GM12873 (cell line): ENCODE measurements around the gene NSUN6.

ENCODE experiments used
- TF ChIP-seq, protein P1 (sequence below): IDR thresholded peaks from 2 replicates; pipeline ENCODE4 v1.5.1; 2012; ENCODE audit warnings: low read depth, mild to moderate bottlenecking, moderate library complexity, low read length, control low read depth; ENCODE audit not compliant: insufficient read depth; ENCODE audit errors: missing control alignments

NSUN6 gene

GRCh38 chr10:18610517-18610916 lies 40.9 kb downstream of the NSUN6 start:
- TF ChIP-seq, protein P1, sequence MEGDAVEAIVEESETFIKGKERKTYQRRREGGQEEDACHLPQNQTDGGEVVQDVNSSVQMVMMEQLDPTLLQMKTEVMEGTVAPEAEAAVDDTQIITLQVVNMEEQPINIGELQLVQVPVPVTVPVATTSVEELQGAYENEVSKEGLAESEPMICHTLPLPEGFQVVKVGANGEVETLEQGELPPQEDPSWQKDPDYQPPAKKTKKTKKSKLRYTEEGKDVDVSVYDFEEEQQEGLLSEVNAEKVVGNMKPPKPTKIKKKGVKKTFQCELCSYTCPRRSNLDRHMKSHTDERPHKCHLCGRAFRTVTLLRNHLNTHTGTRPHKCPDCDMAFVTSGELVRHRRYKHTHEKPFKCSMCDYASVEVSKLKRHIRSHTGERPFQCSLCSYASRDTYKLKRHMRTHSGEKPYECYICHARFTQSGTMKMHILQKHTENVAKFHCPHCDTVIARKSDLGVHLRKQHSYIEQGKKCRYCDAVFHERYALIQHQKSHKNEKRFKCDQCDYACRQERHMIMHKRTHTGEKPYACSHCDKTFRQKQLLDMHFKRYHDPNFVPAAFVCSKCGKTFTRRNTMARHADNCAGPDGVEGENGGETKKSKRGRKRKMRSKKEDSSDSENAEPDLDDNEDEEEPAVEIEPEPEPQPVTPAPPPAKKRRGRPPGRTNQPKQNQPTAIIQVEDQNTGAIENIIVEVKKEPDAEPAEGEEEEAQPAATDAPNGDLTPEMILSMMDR, result no peak

DNA sequence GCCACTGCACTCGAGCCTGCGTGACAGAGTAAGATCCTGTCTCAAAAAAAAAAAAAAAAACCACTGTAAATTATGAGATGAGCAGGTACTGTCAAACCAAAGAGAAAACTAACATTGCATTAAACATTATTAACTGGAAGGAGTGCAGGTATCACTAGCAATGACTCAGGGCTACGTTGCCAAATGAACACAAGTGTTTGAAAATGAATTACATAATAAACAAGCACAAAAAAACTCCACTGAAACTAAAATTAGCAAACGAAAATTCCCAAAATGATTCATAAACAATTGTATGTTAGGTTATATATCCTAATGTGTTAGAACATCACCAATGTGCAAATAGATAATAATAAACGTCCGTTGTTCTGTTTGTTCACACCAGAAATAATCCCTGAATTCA lies 42.8 kb downstream of the NSUN6 start:
- TF ChIP-seq, protein P1, result no peak

GRCh38 chr10:18607503-18608378 lies 43.6 kb downstream of the NSUN6 start:
- TF ChIP-seq, protein P1, result no peak

- TF ChIP-seq, protein P1, result no peak
Measured at GRCh38 chr10:18606051-18606695, 45.2 kb downstream of the NSUN6 start.

GRCh38 chr10:18601321-18601720 lies 50.1 kb downstream of the NSUN6 start:
- TF ChIP-seq, protein P1, result no peak

DNA sequence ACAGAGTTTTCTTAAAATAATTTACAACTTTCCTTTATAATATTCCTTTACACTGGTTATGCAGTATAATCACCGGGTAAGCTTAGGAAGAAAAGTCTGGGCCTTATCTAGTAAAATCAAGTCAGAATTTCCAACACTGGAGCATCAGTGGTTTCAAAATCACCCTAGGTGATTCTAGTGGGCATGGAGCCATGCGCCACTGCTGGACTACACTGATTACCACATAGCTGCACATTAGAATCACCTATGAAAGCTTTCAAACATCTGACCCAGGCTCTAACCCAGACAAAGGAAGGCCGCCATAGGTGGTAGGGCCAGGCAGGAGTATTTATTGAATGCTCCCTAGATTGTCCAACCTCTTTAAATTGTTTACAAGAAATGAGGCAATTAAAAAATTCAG lies 52.0 kb downstream of the NSUN6 start:
- TF ChIP-seq, protein P1, result no peak

DNA sequence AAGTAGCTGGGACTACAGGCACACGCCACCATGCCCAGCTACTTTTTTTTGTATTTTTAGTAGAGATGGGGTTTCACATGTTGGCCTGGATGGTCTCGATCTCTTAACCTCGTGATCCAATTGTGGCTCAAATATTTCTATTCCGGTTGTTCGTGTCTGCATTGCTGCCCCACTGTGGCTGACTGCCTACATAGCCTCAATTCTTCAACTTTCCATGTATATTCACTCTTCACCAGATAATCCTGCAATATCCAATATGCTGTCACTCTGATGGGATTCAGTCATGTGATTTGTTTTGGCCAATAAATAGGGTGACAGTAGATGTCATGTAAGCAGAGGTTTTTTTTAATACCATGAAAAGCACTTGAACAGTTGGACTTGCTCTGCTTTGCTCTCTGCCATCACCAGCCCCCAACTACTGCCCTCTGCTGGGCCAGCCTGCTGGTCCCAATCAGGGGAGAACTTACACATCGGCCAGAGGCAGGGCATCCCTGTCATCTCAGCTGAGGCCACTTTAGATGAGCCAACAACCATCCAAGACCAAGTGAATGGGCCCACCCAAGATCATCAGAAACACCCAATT lies 56.7 kb downstream of the NSUN6 start:
- TF ChIP-seq, protein P1, result peak; percentile 45
